ENCODE results near the gene HDAC6. TPM values are rescaled to one million over a fixed set of nuclear protein-coding genes. Genes with fewer than 3 reads are reported as not detected.

Gene HDAC6
- polyA plus RNA-seq, 1 donor (not counting 4 experiments of a cell fraction or from before 2014, with no cell fraction given): 21.9 TPM

- no peak overlapping the region for H2AFZ ChIP-seq (ENCODE audit: control insufficient read depth, low read length)
- FAIRE-seq (no peak), DNase-seq (ENCODE audit: low read depth, low spot score) (no peak)
- no peaks in the 10 kb centered on the region for H4K20me1 ChIP-seq (ENCODE audit: control insufficient read depth, extremely low read depth, insufficient read depth, low read length)
- dilution Hi-C loops (cut with MboI; ENCODE audit: extremely low pct_ligation_motif_present, low sequenced_read_pairs): no loop called here
- TF ChIP-seq EZH2 (IDR thresholded peaks at IDR 0.05; ENCODE audit: low read length) (no peak), CTCF (optimal IDR thresholded peaks at IDR 0.05 in 1 of 3, IDR thresholded peaks at IDR 0.05 in 1 of 3, conservative IDR thresholded peaks at IDR 0.05 in 1 of 3; ENCODE audit: extremely low read depth in 1 of 3, insufficient read depth in 2 of 3, low read length in 3 of 3) (no peak)
- H3K4me1 ChIP-seq (ENCODE audit: control insufficient read depth, extremely low read depth, insufficient read depth, low read length): no peaks in the 10 kb centered on the region
- no peak overlapping the region for H3K9ac ChIP-seq (ENCODE audit: control insufficient read depth, extremely low read depth, insufficient read depth, low read length)
- no peaks in the 10 kb centered on the region for H3K9me1 ChIP-seq (ENCODE audit: control insufficient read depth, extremely low read depth, insufficient read depth, low read length)
- no peak overlapping the region for H3K4me3 ChIP-seq (ENCODE audit: control insufficient read depth in 2 of 3, extremely low read depth in 1 of 3, insufficient read depth in 2 of 3, low read depth in 1 of 3, low read length in 3 of 3)
- H3K36me3 ChIP-seq (ENCODE audit: control insufficient read depth in 2 of 2, extremely low read depth in 1 of 2, insufficient read depth in 2 of 2, low read length in 2 of 2): no peaks in the 10 kb centered on the region
- no peak overlapping the region for H3K27ac ChIP-seq (ENCODE audit: control insufficient read depth, insufficient read depth, low read length)
- no peak overlapping the region for H3K4me2 ChIP-seq (ENCODE audit: control insufficient read depth, extremely low read depth, insufficient read depth, low read depth, low read length)
- no peaks in the 10 kb centered on the region for H3K27me3 ChIP-seq (ENCODE audit: control insufficient read depth, extremely low read depth, insufficient read depth, low read length)
- no peaks in the 10 kb centered on the region for H3K9me3 ChIP-seq (ENCODE audit: control insufficient read depth, low read depth, low read length)
- no peaks in the 10 kb centered on the region for H3K79me2 ChIP-seq (ENCODE audit: control insufficient read depth, insufficient read depth, low read length)
Measured at GRCh38 chrX:48753708-48754228, 48.1 kb upstream of the HDAC6 start.

GRCh38 chrX:48754238-48754637 lies 47.6 kb upstream of the HDAC6 start:
- Histone ChIP-seq H3K4me3 (ENCODE audit: control insufficient read depth in 2 of 3, extremely low read depth in 1 of 3, insufficient read depth in 2 of 3, low read depth in 1 of 3, low read length in 3 of 3) (no peak overlapping the region), H3K36me3 (ENCODE audit: control insufficient read depth in 2 of 2, extremely low read depth in 1 of 2, insufficient read depth in 2 of 2, low read length in 2 of 2) (no peaks in the 10 kb centered on the region), H3K9ac (ENCODE audit: control insufficient read depth, extremely low read depth, insufficient read depth, low read length) (no peak overlapping the region), H3K27me3 (ENCODE audit: control insufficient read depth, extremely low read depth, insufficient read depth, low read length) (no peaks in the 10 kb centered on the region), H3K9me1 (ENCODE audit: control insufficient read depth, extremely low read depth, insufficient read depth, low read length) (no peaks in the 10 kb centered on the region), H3K4me2 (ENCODE audit: control insufficient read depth, extremely low read depth, insufficient read depth, low read depth, low read length) (no peak overlapping the region), H4K20me1 (ENCODE audit: control insufficient read depth, extremely low read depth, insufficient read depth, low read length) (no peaks in the 10 kb centered on the region), H3K9me3 (ENCODE audit: control insufficient read depth, low read depth, low read length) (no peaks in the 10 kb centered on the region), H3K27ac (ENCODE audit: control insufficient read depth, insufficient read depth, low read length) (no peak overlapping the region), H3K79me2 (ENCODE audit: control insufficient read depth, insufficient read depth, low read length) (no peaks in the 10 kb centered on the region), H3K4me1 (ENCODE audit: control insufficient read depth, extremely low read depth, insufficient read depth, low read length) (no peaks in the 10 kb centered on the region), H2AFZ (ENCODE audit: control insufficient read depth, low read length) (no peak overlapping the region)
- TF ChIP-seq EZH2 (IDR thresholded peaks at IDR 0.05; ENCODE audit: low read length) (no peak), CTCF (optimal IDR thresholded peaks at IDR 0.05 in 1 of 3, IDR thresholded peaks at IDR 0.05 in 1 of 3, conservative IDR thresholded peaks at IDR 0.05 in 1 of 3; ENCODE audit: extremely low read depth in 1 of 3, insufficient read depth in 2 of 3, low read length in 3 of 3) (no peak)
- dilution Hi-C loops (cut with MboI; ENCODE audit: extremely low pct_ligation_motif_present, low sequenced_read_pairs): no loop called here
- DNase-seq (ENCODE audit: low read depth, low spot score) (no peak), FAIRE-seq (no peak)

All from keratinocyte (primary cell).